ENCODE data around the gene IL34. TPM values are rescaled to one million over a fixed set of nuclear protein-coding genes. Genes with fewer than 3 reads are reported as not detected.

Gene IL34
- total RNA-seq, 2 donors from 2014 or later = 3.0 to 5.6 TPM

GRCh38 chr16:70691223-70692129, 45.1 kb downstream of the IL34 start:
- no peak overlapping the region for H3K4me3 ChIP-seq (ENCODE audit: low read length)
- Mint-ChIP-seq H3K27ac (no peak overlapping the region), H3K4me1 (peaks cover 14% of the 10 kb centered on the region), H3K36me3 (ENCODE audit: low read depth) (peaks cover 5% of the 10 kb centered on the region), H3K9me3 (no peaks in the 10 kb centered on the region), H3K4me3 (no peak overlapping the region), H3K27me3 (ENCODE audit: insufficient read depth) (peaks cover 1% of the 10 kb centered on the region)
- 83 to 90% methylated on average over 13 to 26 of the region's 26 CpGs for WGBS, 2 experiments (ENCODE audit: insufficient coverage in 1 of 2, insufficient read length in 1 of 2)
- TF ChIP-seq CTCF (conservative IDR thresholded peaks at IDR 0.05) = no peak
- peak overlapping the region; percentile 88 for H3K27ac ChIP-seq (ENCODE audit: low read depth, low read length)
- H3K36me3 ChIP-seq (ENCODE audit: control insufficient read depth, insufficient read depth, low read length) = no peaks in the 10 kb centered on the region
- peaks cover 10% of the 10 kb centered on the region for H3K4me1 ChIP-seq (ENCODE audit: control insufficient read depth, insufficient read depth, low read length)
- no peak overlapping the region for H3K9ac ChIP-seq (ENCODE audit: extremely low read depth, low read length, poor library complexity, severe bottlenecking)
- H3K9me3 ChIP-seq (ENCODE audit: control insufficient read depth, low read length) = no peaks in the 10 kb centered on the region
- no peak for DNase-seq
- no peaks in the 10 kb centered on the region for H3K27me3 ChIP-seq (ENCODE audit: control insufficient read depth, insufficient read depth, low read length, poor library complexity, severe bottlenecking)

GRCh38 chr16:70692130-70692872, 45.9 kb downstream of the IL34 start:
- H3K27ac Mint-ChIP-seq = no peak overlapping the region
- no peaks in the 10 kb centered on the region for H3K9me3 Mint-ChIP-seq
- Histone ChIP-seq H3K9ac (ENCODE audit: extremely low read depth, low read length, poor library complexity, severe bottlenecking) (no peak overlapping the region), H3K4me1 (ENCODE audit: control insufficient read depth, insufficient read depth, low read length) (peaks cover 10% of the 10 kb centered on the region), H3K4me3 (ENCODE audit: low read length) (no peak overlapping the region), H3K9me3 (ENCODE audit: control insufficient read depth, low read length) (no peaks in the 10 kb centered on the region), H3K27ac (ENCODE audit: low read depth, low read length) (peak overlapping the region; percentile 88), H3K36me3 (ENCODE audit: control insufficient read depth, insufficient read depth, low read length) (no peaks in the 10 kb centered on the region), H3K27me3 (ENCODE audit: control insufficient read depth, insufficient read depth, low read length, poor library complexity, severe bottlenecking) (no peaks in the 10 kb centered on the region)
- H3K4me3 Mint-ChIP-seq = no peak overlapping the region
- H3K4me1 Mint-ChIP-seq = peaks cover 14% of the 10 kb centered on the region
- H3K36me3 Mint-ChIP-seq (ENCODE audit: low read depth) = peaks cover 5% of the 10 kb centered on the region
- TF ChIP-seq CTCF (conservative IDR thresholded peaks at IDR 0.05) = no peak
- H3K27me3 Mint-ChIP-seq (ENCODE audit: insufficient read depth) = no peaks in the 10 kb centered on the region
- DNase-seq = no peak
- 91% methylated on average over 4 to 14 of the region's 14 CpGs for WGBS, 2 experiments (ENCODE audit: insufficient coverage in 1 of 2, insufficient read length in 1 of 2)

GRCh38 chr16:70692873-70693671, 46.7 kb downstream of the IL34 start:
- Histone ChIP-seq H3K36me3 (ENCODE audit: control insufficient read depth, insufficient read depth, low read length) (no peaks in the 10 kb centered on the region), H3K9me3 (ENCODE audit: control insufficient read depth, low read length) (no peaks in the 10 kb centered on the region), H3K9ac (ENCODE audit: extremely low read depth, low read length, poor library complexity, severe bottlenecking) (no peak overlapping the region), H3K4me3 (ENCODE audit: low read length) (no peak overlapping the region), H3K27ac (ENCODE audit: low read depth, low read length) (peak overlapping the region; percentile 88), H3K4me1 (ENCODE audit: control insufficient read depth, insufficient read depth, low read length) (peaks cover 10% of the 10 kb centered on the region), H3K27me3 (ENCODE audit: control insufficient read depth, insufficient read depth, low read length, poor library complexity, severe bottlenecking) (no peaks in the 10 kb centered on the region)
- DNase-seq = no peak
- Mint-ChIP-seq H3K36me3 (ENCODE audit: low read depth) (peaks cover 7% of the 10 kb centered on the region), H3K27ac (peak overlapping the region; percentile 80), H3K4me3 (no peak overlapping the region), H3K27me3 (ENCODE audit: insufficient read depth) (no peaks in the 10 kb centered on the region), H3K4me1 (peaks cover 14% of the 10 kb centered on the region), H3K9me3 (no peaks in the 10 kb centered on the region)
- 93 to 96% methylated on average over 14 to 29 of the region's 29 CpGs for WGBS, 2 experiments (ENCODE audit: insufficient coverage in 1 of 2, insufficient read length in 1 of 2)
- TF ChIP-seq CTCF (conservative IDR thresholded peaks at IDR 0.05) = no peak
